Measurements from ENCODE around the gene EHD3. TPM values are rescaled to one million over a fixed set of nuclear protein-coding genes. Genes with fewer than 3 reads are reported as not detected.

Gene EHD3
- total and polyA plus RNA-seq, 2 of the 8 experiments (the other 6 are each of a cell fraction or from before 2014, with no cell fraction given): 9.3 to 12.0 TPM

- Histone ChIP-seq H3K23ac (ENCODE audit: insufficient read length) (no peak overlapping the region), H4K20me1 (replicated peaks in 1 of 2; ENCODE audit: control insufficient read depth in 1 of 2, insufficient read depth in 2 of 2, low read length in 2 of 2) (peaks cover 0 to 1% of the 10 kb centered on the region in 2 experiments), H3K27me3 (replicated peaks in 1 of 4; ENCODE audit: control insufficient read depth in 3 of 4, extremely low read depth in 1 of 4, insufficient read depth in 3 of 4, low read length in 3 of 4) (no peaks in the 10 kb centered on the region), H2BK12ac (ENCODE audit: low read depth, low read length) (no peak overlapping the region), H4K8ac (ENCODE audit: extremely low read depth, insufficient read depth, low read length) (no peak overlapping the region), H3K27ac (ENCODE audit: low read depth, low read length) (no peak overlapping the region), H3K14ac (ENCODE audit: insufficient read length) (no peak overlapping the region), H3K23me2 (ENCODE audit: low read depth, low read length) (no peaks in the 10 kb centered on the region), H3K4ac (replicated peaks; ENCODE audit: insufficient read length, low read depth, low read length) (no peak overlapping the region), H3K79me2 (ENCODE audit: control insufficient read depth in 1 of 2, insufficient read depth in 2 of 2, low read length in 2 of 2) (no peaks in the 10 kb centered on the region), H4K5ac (ENCODE audit: insufficient read length, low read depth, low read length) (no peak overlapping the region), H2BK5ac (ENCODE audit: low read depth, low read length) (no peak overlapping the region), H2AK5ac (ENCODE audit: low read depth, low read length) (no peak overlapping the region), H3K4me1 (replicated peaks in 1 of 4; ENCODE audit: control insufficient read depth in 3 of 4, insufficient read depth in 4 of 4, low read length in 3 of 4) (no peaks in the 10 kb centered on the region; a peak in 2 of 7 replicates), H3K4me3 (ENCODE audit: extremely low read depth in 1 of 4, insufficient read depth in 2 of 4, low read depth in 3 of 4, low read length in 4 of 4) (no peak overlapping the region), H3K36me3 (ENCODE audit: control insufficient read depth in 2 of 4, insufficient read depth in 4 of 4, low read length in 3 of 4) (no peaks in the 10 kb centered on the region), H3K56ac (replicated peaks; ENCODE audit: insufficient read length, low read depth, low read length) (no peak overlapping the region), H3K79me1 (ENCODE audit: low read depth, low read length) (no peaks in the 10 kb centered on the region; the same call in 1 of the 2 replicates), H3K9me3 (ENCODE audit: insufficient read depth in 2 of 2, low read depth in 1 of 2, low read length in 1 of 2) (no peaks in the 10 kb centered on the region), H3K18ac (ENCODE audit: extremely low read depth, low read length) (no peak overlapping the region), H2AFZ (ENCODE audit: low read length) (no peak overlapping the region), H4K91ac (replicated peaks; ENCODE audit: insufficient read length, low read length) (no peak overlapping the region), H2BK15ac (ENCODE audit: low read length) (no peak overlapping the region), H3K4me2 (ENCODE audit: insufficient read depth in 1 of 2, low read depth in 2 of 2, low read length in 2 of 2) (no peak overlapping the region), H2BK120ac (replicated peaks; ENCODE audit: low read depth, low read length) (no peak overlapping the region), H2BK20ac (ENCODE audit: low read length) (no peak overlapping the region), H3K9ac (replicated peaks in 1 of 4; ENCODE audit: extremely low read depth in 1 of 4, low read depth in 3 of 4, low read length in 3 of 4) (no peak overlapping the region)
- POLR2A ChIA-PET (ENCODE audit: partially characterized antibody): no interaction called here
- CTCF ChIA-PET (ENCODE audit: partially characterized antibody): interaction anchor here (1.1 to 1.9 kb wide), 3 partner anchors 12 to 133 kb away, joined by 3 to 4 read pairs (median 4); no protein-coding TSS in a partner anchor
- TF ChIP-seq EP300 (IDR thresholded peaks at IDR 0.05; ENCODE audit: borderline replicate concordance in 1 of 2, low read depth in 2 of 2, low read length in 2 of 2) (no peak), SIX5 (IDR thresholded peaks at IDR 0.05; ENCODE audit: low read depth, low read length) (no peak), MAX (IDR thresholded peaks at IDR 0.05) (no peak)
- DNase-seq (ENCODE audit: low read depth in 1 of 2, low spot score in 2 of 2) (no peak), FAIRE-seq (no peak)
- 93% methylated on average over 10 of the region's 10 CpGs; no CpG with 5 or more reads in 1 of the 2 experiments for WGBS, 2 experiments (ENCODE audit: extremely low coverage in 1 of 2, insufficient coverage in 1 of 2, insufficient read length in 1 of 2, insufficient replicate concordance in 2 of 2, low coverage in 1 of 2, low lambda C conversion rate in 2 of 2, missing lambda C conversion rate in 1 of 2)
Measured at GRCh38 chr2:31241625-31242270, 7.8 kb downstream of the EHD3 start.

Measured in H1 (cell line).